ENCODE measurements around the gene FBXL13. TPM values are rescaled to one million over a fixed set of nuclear protein-coding genes. Genes with fewer than 3 reads are reported as not detected.

The FBXL13 gene
- total and polyA plus RNA-seq, 2 of the 8 experiments (the other 6 are each of a cell fraction or from before 2014, with no cell fraction given) = 1.2 to 2.8 TPM

GRCh38 chr7:103068414-103069403 lies 5.9 kb downstream of the FBXL13 start:
- Histone ChIP-seq H3K79me1 (ENCODE audit: low read depth, low read length) (no peaks in the 10 kb centered on the region), H4K20me1 (replicated peaks in 1 of 2; ENCODE audit: control insufficient read depth in 1 of 2, insufficient read depth in 2 of 2, low read length in 2 of 2) (no peaks in the 10 kb centered on the region), H3K56ac (replicated peaks; ENCODE audit: insufficient read length, low read depth, low read length) (no peak overlapping the region), H2AFZ (ENCODE audit: low read length) (no peak overlapping the region), H3K23me2 (ENCODE audit: low read depth, low read length) (peaks cover under 1% of the 10 kb centered on the region), H2AK5ac (ENCODE audit: low read depth, low read length) (no peak overlapping the region), H4K5ac (ENCODE audit: insufficient read length, low read depth, low read length) (no peak overlapping the region), H3K27ac (ENCODE audit: low read depth, low read length) (no peak overlapping the region), H3K14ac (ENCODE audit: insufficient read length) (no peak overlapping the region), H2BK12ac (ENCODE audit: low read depth, low read length) (no peak overlapping the region), H3K27me3 (replicated peaks in 1 of 4; ENCODE audit: control insufficient read depth in 3 of 4, extremely low read depth in 1 of 4, insufficient read depth in 3 of 4, low read length in 3 of 4) (no peaks in the 10 kb centered on the region), H2BK120ac (replicated peaks; ENCODE audit: low read depth, low read length) (no peak overlapping the region), H2BK5ac (ENCODE audit: low read depth, low read length) (no peak overlapping the region), H3K18ac (ENCODE audit: extremely low read depth, low read length) (no peak overlapping the region), H3K9me3 (ENCODE audit: insufficient read depth in 2 of 2, low read depth in 1 of 2, low read length in 1 of 2) (peaks cover 2 to 14% of the 10 kb centered on the region in 2 experiments; a peak in 3 of 4 replicates), H2BK20ac (ENCODE audit: low read length) (no peak overlapping the region), H3K9ac (replicated peaks in 1 of 4; ENCODE audit: extremely low read depth in 1 of 4, low read depth in 3 of 4, low read length in 3 of 4) (no peak overlapping the region), H2BK15ac (ENCODE audit: low read length) (no peak overlapping the region), H3K79me2 (ENCODE audit: control insufficient read depth in 1 of 2, insufficient read depth in 2 of 2, low read length in 2 of 2) (no peaks in the 10 kb centered on the region), H3K36me3 (ENCODE audit: control insufficient read depth in 2 of 4, insufficient read depth in 4 of 4, low read length in 3 of 4) (no peaks in the 10 kb centered on the region; a peak in 1 of 8 replicates), H3K4me2 (ENCODE audit: insufficient read depth in 1 of 2, low read depth in 2 of 2, low read length in 2 of 2) (no peak overlapping the region), H3K4me3 (ENCODE audit: extremely low read depth in 1 of 4, insufficient read depth in 2 of 4, low read depth in 3 of 4, low read length in 4 of 4) (no peak overlapping the region), H4K91ac (replicated peaks; ENCODE audit: insufficient read length, low read length) (no peak overlapping the region), H3K23ac (ENCODE audit: insufficient read length) (no peak overlapping the region), H3K4me1 (replicated peaks in 1 of 4; ENCODE audit: control insufficient read depth in 3 of 4, insufficient read depth in 4 of 4, low read length in 3 of 4) (0 out of 7 replicates have a peak, but pooled peaks cover 0 to 3% (median 0%) of the 10 kb centered on the region in 4 experiments), H3K4ac (replicated peaks; ENCODE audit: insufficient read length, low read depth, low read length) (no peak overlapping the region), H4K8ac (ENCODE audit: extremely low read depth, insufficient read depth, low read length) (no peak overlapping the region)
- ChIA-PET CTCF (ENCODE audit: partially characterized antibody) (interaction anchor here (0.6 kb wide), 1 partner anchor 263 kb away, joined by 3 read pairs; no protein-coding TSS in a partner anchor), POLR2A (ENCODE audit: partially characterized antibody) (no interaction called here)
- no peak for DNase-seq (ENCODE audit: low read depth in 1 of 2, low spot score in 2 of 2)
- WGBS, 2 experiments (ENCODE audit: extremely low coverage in 1 of 2, insufficient coverage in 1 of 2, insufficient read length in 1 of 2, insufficient replicate concordance in 2 of 2, low coverage in 1 of 2, low lambda C conversion rate in 2 of 2, missing lambda C conversion rate in 1 of 2) = 87% methylated on average over 18 of the region's 23 CpGs; no CpG with 5 or more reads in 1 of the 2 experiments
- FAIRE-seq = no peak
- TF ChIP-seq SP4 (IDR thresholded peaks at IDR 0.05; ENCODE audit: low read length) (no peak), ATF2 (IDR thresholded peaks at IDR 0.05; ENCODE audit: low read length) (no peak), POLR2AphosphoS5 (IDR thresholded peaks at IDR 0.05; ENCODE audit: low read depth, low read length) (no peak), RXRA (IDR thresholded peaks at IDR 0.05; ENCODE audit: insufficient read depth, low read depth, low read length) (no peak), GABPA (IDR thresholded peaks at IDR 0.05; ENCODE audit: borderline replicate concordance, insufficient read depth, low read length) (no peak), ZNF274 (IDR thresholded peaks at IDR 0.05; ENCODE audit: borderline replicate concordance, extremely low read depth, low read length) (no peak), CTCF (IDR thresholded peaks at IDR 0.05; ENCODE audit: control extremely low read depth in 1 of 3, insufficient read depth in 1 of 3, low read depth in 1 of 3, low read length in 3 of 3) (no peak)

Data from H1 (cell line).